ENCODE measurements around the gene PCDH11X. TPM values are rescaled to one million over a fixed set of nuclear protein-coding genes. Genes with fewer than 3 reads are reported as not detected.

The PCDH11X gene, protein sequence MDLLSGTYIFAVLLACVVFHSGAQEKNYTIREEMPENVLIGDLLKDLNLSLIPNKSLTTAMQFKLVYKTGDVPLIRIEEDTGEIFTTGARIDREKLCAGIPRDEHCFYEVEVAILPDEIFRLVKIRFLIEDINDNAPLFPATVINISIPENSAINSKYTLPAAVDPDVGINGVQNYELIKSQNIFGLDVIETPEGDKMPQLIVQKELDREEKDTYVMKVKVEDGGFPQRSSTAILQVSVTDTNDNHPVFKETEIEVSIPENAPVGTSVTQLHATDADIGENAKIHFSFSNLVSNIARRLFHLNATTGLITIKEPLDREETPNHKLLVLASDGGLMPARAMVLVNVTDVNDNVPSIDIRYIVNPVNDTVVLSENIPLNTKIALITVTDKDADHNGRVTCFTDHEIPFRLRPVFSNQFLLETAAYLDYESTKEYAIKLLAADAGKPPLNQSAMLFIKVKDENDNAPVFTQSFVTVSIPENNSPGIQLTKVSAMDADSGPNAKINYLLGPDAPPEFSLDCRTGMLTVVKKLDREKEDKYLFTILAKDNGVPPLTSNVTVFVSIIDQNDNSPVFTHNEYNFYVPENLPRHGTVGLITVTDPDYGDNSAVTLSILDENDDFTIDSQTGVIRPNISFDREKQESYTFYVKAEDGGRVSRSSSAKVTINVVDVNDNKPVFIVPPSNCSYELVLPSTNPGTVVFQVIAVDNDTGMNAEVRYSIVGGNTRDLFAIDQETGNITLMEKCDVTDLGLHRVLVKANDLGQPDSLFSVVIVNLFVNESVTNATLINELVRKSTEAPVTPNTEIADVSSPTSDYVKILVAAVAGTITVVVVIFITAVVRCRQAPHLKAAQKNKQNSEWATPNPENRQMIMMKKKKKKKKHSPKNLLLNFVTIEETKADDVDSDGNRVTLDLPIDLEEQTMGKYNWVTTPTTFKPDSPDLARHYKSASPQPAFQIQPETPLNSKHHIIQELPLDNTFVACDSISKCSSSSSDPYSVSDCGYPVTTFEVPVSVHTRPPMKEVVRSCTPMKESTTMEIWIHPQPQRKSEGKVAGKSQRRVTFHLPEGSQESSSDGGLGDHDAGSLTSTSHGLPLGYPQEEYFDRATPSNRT (N-terminal part only)
- total RNA-seq: not detected in 2 replicates

DNA sequence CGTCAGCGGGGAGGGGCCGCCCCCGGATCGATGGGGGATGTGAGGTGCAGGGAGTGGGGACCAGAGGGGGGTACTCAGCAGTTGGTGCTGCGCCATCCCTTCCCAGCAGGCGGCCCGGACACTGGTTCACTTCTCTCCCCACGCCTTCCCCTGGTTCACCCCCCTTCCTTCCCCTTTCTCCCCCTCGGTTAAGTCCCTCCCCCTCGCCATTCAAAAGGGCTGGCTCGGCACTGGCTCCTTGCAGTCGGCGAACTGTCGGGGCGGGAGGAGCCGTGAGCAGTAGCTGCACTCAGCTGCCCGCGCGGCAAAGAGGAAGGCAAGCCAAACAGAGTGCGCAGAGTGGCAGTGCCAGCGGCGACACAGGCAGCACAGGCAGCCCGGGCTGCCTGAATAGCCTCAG, at the start of gene PCDH11X:
Gene PCDH11X (plus strand): TSS at position 241 of the 400 bp plus-strand sequence. CDS start 56,130 bp downstream, outside the sequence.

Measured in mammary microvascular endothelial cell (primary cell).